NCI-H2196 (cell line): ENCODE measurements around the gene AQP12B.
A peak's percentile ranks its signal among the peaks of the same experiment; 100 is the strongest.

Source experiments
- DNase-seq: peaks from one replicate; lab custom pipeline; 2025; ENCODE audit not compliant: unreplicated experiment; lab: John Stamatoyannopoulos, UW

The AQP12B gene

DNA sequence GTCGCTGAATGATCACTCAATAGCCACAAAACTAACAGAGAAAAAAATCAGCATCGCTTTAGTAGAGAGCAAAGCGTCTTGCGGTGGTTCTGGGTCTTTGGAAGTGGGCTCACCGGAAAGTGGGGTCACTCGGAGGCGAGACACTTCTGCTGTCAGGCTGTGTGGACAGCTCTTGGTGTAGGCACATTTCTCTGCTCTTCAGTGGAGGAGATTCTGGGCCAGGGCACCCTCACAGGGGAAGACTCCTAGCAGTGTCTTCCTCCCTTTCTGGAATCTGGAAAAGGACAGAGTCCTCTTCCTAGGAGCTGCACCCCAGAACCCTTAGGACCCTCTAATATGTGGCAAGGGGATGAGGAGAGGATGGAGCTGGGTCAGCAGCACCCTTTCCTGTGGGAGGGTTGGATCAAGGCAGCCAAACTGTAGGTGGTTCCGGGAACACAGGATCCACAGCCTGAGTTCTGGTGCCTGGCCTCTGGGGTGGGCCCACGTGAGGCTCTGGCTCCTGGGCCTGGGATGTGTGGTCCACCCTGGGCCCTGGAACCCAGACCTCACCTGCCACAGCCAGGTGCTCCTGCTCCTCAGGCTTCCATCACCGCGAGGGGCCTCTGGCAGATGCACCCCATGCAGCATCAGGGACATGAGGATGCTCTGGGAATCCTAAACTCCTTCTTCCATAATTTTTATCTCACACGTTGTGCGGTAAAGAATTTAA lies 32.3 kb downstream of the AQP12B start:
- DNase-seq: no peak

- DNase-seq: no peak
Measured at GRCh38 chr2:240649331-240649730, 33.4 kb downstream of the AQP12B start.

DNA sequence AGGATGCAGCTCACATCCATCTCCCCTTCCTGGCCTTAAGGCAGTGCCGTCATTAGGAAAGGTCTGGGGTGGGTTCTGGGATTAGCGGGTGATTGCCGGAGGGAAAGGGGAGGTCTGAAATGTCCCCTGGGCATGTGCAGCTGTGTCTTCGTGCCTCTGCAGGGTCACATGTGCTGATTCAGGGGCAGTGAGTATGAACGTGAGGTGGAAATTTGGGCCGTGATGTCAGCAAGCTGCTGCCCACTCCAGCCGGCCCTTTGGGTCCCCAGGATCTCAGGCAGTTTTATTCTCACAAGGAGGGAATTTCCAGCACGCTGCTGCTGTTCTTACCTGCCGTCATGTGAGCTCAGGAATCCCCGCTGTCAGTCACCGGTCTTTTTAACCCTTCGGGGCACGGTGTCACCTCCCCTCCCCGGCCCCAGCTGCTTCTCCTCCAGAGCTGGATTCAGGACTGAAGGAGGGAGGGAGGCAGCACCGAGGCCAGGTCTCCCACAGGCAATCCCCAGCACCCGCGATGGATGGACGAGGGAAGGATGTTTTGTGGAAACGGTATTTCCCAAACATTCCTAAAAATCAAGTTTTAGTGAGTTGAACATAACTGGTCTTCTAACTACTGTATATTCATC lies 33.9 kb downstream of the AQP12B start:
- DNase-seq: no peak

- no peak for DNase-seq
Measured at GRCh38 chr2:240648155-240648649, 34.5 kb downstream of the AQP12B start.

GRCh38 chr2:240647503-240648154 lies 35.1 kb downstream of the AQP12B start:
- no peak for DNase-seq

DNA sequence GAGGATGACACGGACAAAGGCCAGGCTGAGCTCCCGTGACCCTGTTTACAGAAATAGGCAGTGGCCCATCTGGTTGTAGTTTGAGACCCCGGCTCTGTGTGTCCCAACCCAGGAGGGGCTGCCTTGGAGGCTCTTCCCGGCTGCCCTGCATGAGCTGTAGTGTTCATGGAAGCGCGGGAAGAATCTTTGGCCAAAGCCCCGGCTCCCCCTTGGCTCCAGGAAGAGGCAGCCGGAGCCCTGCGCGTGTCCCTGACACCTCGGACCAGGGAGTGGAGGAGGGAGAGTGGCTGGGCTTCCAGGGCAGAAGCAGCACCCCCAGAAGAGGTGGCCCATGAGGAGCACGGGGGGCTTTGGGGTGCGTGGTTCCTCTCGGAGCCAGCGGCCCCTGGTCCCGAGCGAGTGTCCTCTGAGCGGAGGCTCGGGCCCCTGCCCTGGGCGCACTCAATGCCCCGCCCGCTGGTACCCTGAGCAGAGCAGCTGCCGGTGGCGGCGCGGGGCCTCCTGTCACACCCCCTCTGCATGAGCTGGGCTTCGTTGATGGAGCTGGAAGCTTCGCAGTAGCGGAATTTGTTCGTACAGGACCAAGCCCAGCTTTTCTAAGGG lies 35.7 kb downstream of the AQP12B start:
- no peak for DNase-seq

- no peak for DNase-seq
Measured at GRCh38 chr2:240646176-240646899, 36.3 kb downstream of the AQP12B start.

DNA sequence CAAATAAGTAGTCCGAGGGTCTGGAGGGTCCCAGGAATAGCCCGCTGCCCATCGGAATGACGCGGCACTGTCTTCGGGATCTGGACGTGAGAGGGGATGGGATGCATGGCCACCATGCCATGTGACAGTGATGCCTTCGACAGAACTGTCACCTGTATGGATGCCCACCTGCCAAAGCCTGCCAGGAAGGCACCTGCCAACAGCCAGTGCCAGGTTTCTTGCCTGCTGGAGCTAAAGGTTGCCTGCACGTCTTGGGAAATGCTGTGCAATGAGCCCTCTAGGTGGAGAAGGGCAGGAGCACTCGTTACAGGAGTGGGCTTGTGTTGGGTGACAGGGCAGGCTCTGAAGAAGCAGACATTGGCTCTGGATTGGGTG lies 36.9 kb downstream of the AQP12B start:
- DNase-seq: no peak

DNA sequence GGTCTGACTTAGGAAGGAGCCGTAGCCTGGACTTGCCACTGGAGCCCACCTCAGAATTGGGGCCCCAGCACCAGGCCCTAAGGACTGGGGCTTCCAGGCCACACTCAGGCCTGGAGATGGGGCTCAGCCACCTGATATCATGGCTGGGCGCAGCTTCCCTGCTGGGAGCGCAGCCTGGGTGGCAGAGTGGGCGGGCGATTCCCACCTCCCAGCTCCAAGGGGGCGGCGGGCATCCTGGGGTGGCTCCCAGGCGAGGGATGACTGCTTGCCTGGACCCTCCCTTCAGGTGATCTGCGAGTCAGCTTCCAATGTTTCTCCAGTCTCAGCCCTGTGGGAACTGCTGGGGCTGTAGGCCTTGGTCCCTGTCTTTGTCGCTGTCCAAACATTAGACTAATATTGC lies 37.3 kb downstream of the AQP12B start:
- DNase-seq: no peak

DNA sequence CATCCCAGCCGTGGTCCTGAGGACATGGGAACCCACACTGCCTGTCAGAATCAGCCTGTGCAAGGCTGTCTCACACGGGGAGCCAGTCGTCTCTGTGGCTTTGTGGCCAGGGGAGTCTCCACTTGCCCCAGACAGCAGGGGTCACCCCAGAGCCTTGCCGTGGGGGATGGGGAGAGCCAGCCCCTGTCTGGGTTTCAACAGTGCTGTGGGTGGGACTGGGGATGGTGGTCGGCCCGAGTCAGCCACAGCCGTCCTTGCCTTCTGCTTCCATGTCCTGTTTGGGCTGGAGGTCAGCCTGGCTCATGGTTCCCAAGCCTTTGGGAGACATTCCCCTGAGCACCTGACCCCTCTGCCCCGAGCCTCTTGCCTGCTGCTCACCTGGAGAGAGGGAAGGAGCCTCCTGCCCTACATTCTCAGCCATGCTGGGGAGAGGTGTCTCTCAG lies 37.8 kb downstream of the AQP12B start:
- no peak for DNase-seq

- DNase-seq: no peak
Measured at GRCh38 chr2:240644171-240644651, 38.5 kb downstream of the AQP12B start.

DNA sequence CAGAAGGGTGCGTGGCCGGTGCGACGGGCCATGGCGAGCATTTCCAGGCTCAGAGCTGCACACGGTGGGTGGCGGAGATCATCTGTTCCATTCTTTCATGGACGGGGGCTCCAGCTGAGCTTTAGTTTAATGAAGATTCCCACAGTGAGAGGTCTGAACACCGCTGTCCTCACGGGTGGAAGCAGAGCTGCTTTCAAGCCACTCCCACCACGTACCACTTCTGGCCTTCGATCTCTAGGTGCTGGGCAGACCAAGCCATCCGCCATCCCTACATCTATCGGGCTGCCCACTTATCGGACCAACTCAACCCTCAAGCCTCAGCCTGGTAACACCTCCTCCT lies 38.9 kb downstream of the AQP12B start:
- no peak for DNase-seq

DNA sequence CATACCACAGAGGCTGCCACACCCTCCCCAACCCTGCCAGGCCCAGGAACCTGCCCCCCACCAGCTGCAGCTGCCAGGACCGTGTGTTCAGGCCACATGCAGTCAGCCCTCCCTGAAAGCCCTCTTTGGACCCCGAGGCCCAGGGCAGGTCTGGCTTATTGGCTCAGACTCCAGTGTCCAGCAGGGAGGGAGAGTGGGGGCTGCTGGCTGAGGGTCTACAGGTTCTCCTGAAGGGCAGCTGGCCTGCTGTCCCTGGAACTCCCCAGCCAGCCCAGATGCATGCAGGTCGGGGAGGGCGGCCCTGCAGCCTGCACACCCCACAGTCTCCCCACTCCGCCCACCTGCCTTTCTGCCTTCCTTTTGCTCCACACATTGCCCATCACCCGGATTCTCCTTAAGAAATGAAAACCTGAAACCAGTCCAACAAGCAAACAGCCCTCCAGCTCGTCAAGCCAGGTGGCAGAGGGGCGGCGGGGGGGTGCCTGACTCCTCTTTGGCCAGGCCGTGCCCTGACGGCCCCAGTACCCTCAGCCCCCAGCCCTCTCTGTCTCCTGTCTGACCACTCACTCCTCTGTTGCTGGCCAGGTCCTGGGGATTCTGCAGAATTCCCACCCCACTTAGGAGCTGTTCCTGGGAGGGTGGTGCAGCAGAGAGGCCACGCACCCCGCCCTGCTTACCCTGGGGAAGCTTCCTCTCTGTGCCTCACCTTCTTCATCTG lies 39.4 kb downstream of the AQP12B start:
- DNase-seq: no peak

DNA sequence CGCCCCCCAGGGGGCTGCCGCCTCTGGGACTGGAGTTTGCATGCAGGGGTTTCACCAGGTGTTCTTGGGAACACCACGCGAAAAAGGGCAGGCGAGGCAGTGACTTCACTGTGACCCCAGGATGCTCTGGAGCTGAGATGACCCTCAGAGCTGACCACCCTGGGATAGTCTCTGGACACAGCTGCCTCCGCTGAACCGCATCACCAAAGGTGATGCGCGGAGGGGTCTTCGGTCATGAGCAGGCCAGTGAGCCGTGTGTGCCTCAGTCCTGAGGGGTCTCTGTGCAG lies 39.9 kb downstream of the AQP12B start:
- DNase-seq: no peak

GRCh38 chr2:240642061-240642805 lies 40.5 kb downstream of the AQP12B start:
- DNase-seq: no peak

- peak; percentile 21 for DNase-seq
Measured at GRCh38 chr2:240640939-240641338, 41.7 kb downstream of the AQP12B start.

GRCh38 chr2:240639566-240639965 lies 43.1 kb downstream of the AQP12B start:
- no peak for DNase-seq

- DNase-seq: no peak
Measured at GRCh38 chr2:240638512-240639160, 44.0 kb downstream of the AQP12B start.

DNA sequence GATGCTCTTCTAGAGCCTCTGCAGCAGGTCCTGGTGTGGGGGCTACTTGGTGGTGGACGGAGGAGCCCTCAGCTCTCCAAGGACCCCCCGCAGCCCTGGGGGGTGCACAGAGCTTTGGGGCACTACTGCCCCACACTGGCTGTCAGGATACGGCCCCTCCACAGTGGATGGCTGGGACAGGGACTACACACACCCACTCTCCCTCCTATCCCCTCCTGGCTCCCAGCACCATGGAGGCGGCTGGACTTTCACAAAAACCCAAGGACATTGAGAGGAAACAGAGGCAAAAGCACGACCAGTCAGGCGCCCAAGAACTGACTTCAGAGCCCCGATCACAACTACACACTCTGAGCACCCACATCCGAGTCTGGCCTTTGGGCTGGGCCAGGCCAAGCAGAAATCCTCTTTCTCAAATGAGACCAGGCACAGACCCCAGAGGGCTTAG lies 44.8 kb downstream of the AQP12B start:
- no peak for DNase-seq
